K562 (cell line): Measurements from ENCODE around the gene ERGIC3. TPM values are rescaled to one million over a fixed set of nuclear protein-coding genes. Genes with fewer than 3 reads are reported as not detected.
A peak's percentile ranks its signal among the peaks of the same experiment; 100 is the strongest.

ENCODE experiments used
- ATAC-seq: fragments of 200-7000 bp; cut with Tn5 transposase; 3 replicates; pipeline ENCODE4 v1.9.1; 2020; ENCODE audit warnings: moderate library complexity
- BruUV-seq: library from RNA; stranded (reverse); fragments of 400-500 nt; replicated peaks from 2 replicates; lab custom pipeline; 2021; lab: Mats Ljungman, UMichigan
- CTCF ChIA-PET: fragments of 300-600 bp; formaldehyde crosslinking; extraction: SDS; loops from one replicate; lab custom pipeline; 2021; ENCODE audit warnings: low intra/inter-chr PET ratio; lab: Yijun Ruan, JAX
- POLR2A ChIA-PET: fragments of 300-600, 350-650 bp; sonication (Branson Sonifier 250); formaldehyde crosslinking; extraction: SDS; loops from one replicate; lab custom pipeline; 2021; ENCODE audit warnings: antibody characterized with exemption, inconsistent platforms; lab: Yijun Ruan, JAX
- DNase-seq, 4 experiments: peaks; one replicate each; pipeline versions ENCODE4 v3.0.0 to v3.0.0-alpha.2; 2011 to 2018; ENCODE audit warnings: low spot score in 3 of 4, mixed read lengths in 3 of 4; ENCODE audit errors: extremely low read depth in 1 of 4
- FAIRE-seq: peaks from 2 replicates; lab custom pipeline; 2011; peaks lifted over from hg19 to GRCh38; lab: Jason Lieb, UNC
- H2AFZ ChIP-seq: 2 replicates; pipeline ENCODE4 v1.6.0; 2011; ENCODE audit warnings: low read depth, low read length, control low read depth, inconsistent platforms
- H3K27ac ChIP-seq: fragments of 200-600 bp; 3 replicates; pipeline ENCODE4 v1.8.0; 2011; ENCODE audit warnings: low read depth, mild to moderate bottlenecking, control low read depth, inconsistent platforms, low read length, moderate library complexity, mixed read lengths; ENCODE audit errors: extremely low read depth
- H3K27me3 ChIP-seq, 2 experiments: fragments of 300-600 bp in 1 of 2; 2 replicates in 1 of 2; 3 replicates in 1 of 2; pipeline versions ENCODE4 v1.6.0 to v1.8.0; 2011; ENCODE audit warnings: inconsistent platforms in 2 of 2, low read length in 2 of 2, mild to moderate bottlenecking in 1 of 2, mixed read lengths in 1 of 2, moderate library complexity in 1 of 2; ENCODE audit not compliant: control insufficient read depth in 2 of 2, insufficient read depth in 2 of 2
- H3K36me3 ChIP-seq: fragments of 300-600 bp; 3 replicates; pipeline ENCODE4 v1.8.0; 2011; ENCODE audit warnings: mild to moderate bottlenecking, low read length, inconsistent platforms; ENCODE audit not compliant: control insufficient read depth, insufficient read depth
- H3K4me1 ChIP-seq, 2 experiments: fragments of 200-600 bp in 1 of 2; replicated peaks in 1 of 2; 2 replicates in 1 of 2; 3 replicates in 1 of 2; pipeline versions ENCODE4 v1.5.1 to v1.8.0; 2011; ENCODE audit warnings: inconsistent platforms in 2 of 2, low read length in 2 of 2, mild to moderate bottlenecking in 1 of 2, mixed read lengths in 1 of 2, moderate library complexity in 1 of 2; ENCODE audit not compliant: control insufficient read depth in 2 of 2, insufficient read depth in 2 of 2
- H3K4me2 ChIP-seq: 2 replicates; pipeline ENCODE4 v1.6.1; 2011; ENCODE audit warnings: low read length, control low read depth, inconsistent platforms, mixed read lengths; ENCODE audit not compliant: insufficient read depth
- H3K4me3 ChIP-seq: fragments of 200-600 bp; sonication (generic), shearing (Covaris generic); 2 replicates; pipeline ENCODE4 v1.5.1; 2016; ENCODE audit warnings: control low read depth, inconsistent platforms
- H3K79me2 ChIP-seq: fragments of 200-600 bp; 3 replicates; pipeline ENCODE4 v1.8.0; 2011; ENCODE audit warnings: low read length, inconsistent platforms; ENCODE audit not compliant: control insufficient read depth, insufficient read depth
- H3K9ac ChIP-seq, 2 experiments: 2 replicates each; pipeline versions ENCODE4 v1.6.0 to v1.6.1; 2011; ENCODE audit warnings: low read depth in 2 of 2, low read length in 2 of 2, control low read depth in 1 of 2, inconsistent platforms in 1 of 2, mild to moderate bottlenecking in 1 of 2, mixed read lengths in 1 of 2; ENCODE audit not compliant: insufficient read depth in 1 of 2
- H3K9me1 ChIP-seq: one replicate; pipeline ENCODE4 v1.6.0; 2011; ENCODE audit warnings: inconsistent platforms, mild to moderate bottlenecking, low read length, moderate library complexity; ENCODE audit not compliant: control insufficient read depth, insufficient read depth
- H3K9me3 ChIP-seq: replicated peaks from 2 replicates; pipeline ENCODE4 v1.5.1; 2011; ENCODE audit warnings: low read depth, low read length, inconsistent platforms; ENCODE audit not compliant: control insufficient read depth, insufficient read depth
- H4K20me1 ChIP-seq: replicated peaks from 2 replicates; pipeline ENCODE4 v1.6.1; 2011; ENCODE audit warnings: low read length, inconsistent platforms, mixed read lengths; ENCODE audit not compliant: control insufficient read depth, insufficient read depth
- DACH1 ChIP-seq: fragments of 450-650 bp; IDR thresholded peaks from 2 replicates; pipeline ENCODE4 v1.6.1; 2018; ENCODE audit not compliant: partially characterized antibody
- GABPA ChIP-seq: fragments of 200-800 bp; sonication (Bioruptor generic); conservative IDR thresholded peaks from 2 replicates; pipeline ENCODE4 v1.6.1; 2016; ENCODE audit warnings: low read depth, missing genetic modification characterization, missing compliant biosample characterization
- NFRKB ChIP-seq: fragments of 450-650 bp; IDR thresholded peaks from 2 replicates; pipeline ENCODE4 v1.6.1; 2016; ENCODE audit warnings: low read depth
- NFYB ChIP-seq: IDR thresholded peaks from 2 replicates; pipeline ENCODE4 v1.6.1; 2011; ENCODE audit warnings: mild to moderate bottlenecking, moderate library complexity; ENCODE audit not compliant: insufficient read length; ENCODE audit errors: extremely low read depth
- POLR2B ChIP-seq: fragments of 450-650 bp; IDR thresholded peaks from 2 replicates; pipeline ENCODE4 v1.6.1; 2018; ENCODE audit warnings: low read depth; ENCODE audit not compliant: partially characterized antibody
- WGBS: fragments of 100-300 bp; shearing (Covaris generic); methylation state at CpG from one replicate; pipeline ENCODE4 v1.1.6; 2016; ENCODE audit warnings: low coverage, mixed read lengths; ENCODE audit not compliant: insufficient coverage; ENCODE audit errors: missing lambda C conversion rate; 5-methylcytosine and 5-hydroxymethylcytosine counted together
- in situ Hi-C: fragments of 300-500 bp; cut with MboI; formaldehyde crosslinking; loops from 4 replicates; pipeline ENCODE4 v1.15.0; 2018; ENCODE audit warnings: inconsistent platforms, mixed read lengths
- intact Hi-C: fragments of 100-400 bp; cut with micrococcal nuclease; formaldehyde crosslinking; loops from 2 replicates; pipeline ENCODE4 v1.14.2; 2022
- polyA plus RNA-seq, 8 experiments: library from polyadenylated mRNA; depleted of rRNA in 4 of 8; stranded (reverse) in 5 of 8; unstranded in 3 of 8; fragments of >200 nt; fragmentation: Nextera tagmentation in 2 of 8; fragmentation: Illumina TruSeq in 1 of 8; extraction: Ambion mirVana in 2 of 8; extraction: Trizol in 1 of 8; gene quantifications; 2 replicates each; pipeline versions ENCODE4 v1.2.1 to v1.2.3, GENCODE V29; 2011 to 2014; ENCODE audit warnings: inconsistent platforms in 1 of 8, missing spikeins in 1 of 8
- total RNA-seq, 7 experiments: library from RNA; depleted of rRNA in 6 of 7; stranded (reverse); fragments of >200 nt in 6 of 7; fragmentation: Illumina TruSeq in 2 of 7; extraction: Trizol in 2 of 7; gene quantifications; 2 replicates each; pipeline versions ENCODE4 v1.2.1 to v1.2.3, GENCODE V29; 2011 to 2021; ENCODE audit warnings: low replicate concordance in 1 of 7
- TF ChIP-seq, protein P1 (sequence below), 2 experiments: fragments of 450-650 bp; IDR thresholded peaks; 2 replicates each; pipeline ENCODE4 v1.6.1; 2016
- TF ChIP-seq, protein P2 (sequence below), 2 experiments: fragments of 450-650 bp; formaldehyde crosslinking in 1 of 2; IDR thresholded peaks; 2 replicates each; pipeline versions ENCODE4 v1.4.0 to v1.6.1; 2014 to 2020; ENCODE audit warnings: mild to moderate bottlenecking in 2 of 2, borderline replicate concordance in 1 of 2, low read depth in 1 of 2

ERGIC3 gene
- total and polyA plus RNA-seq, 9 of the 15 experiments (the other 6 are each of a cell fraction or from before 2014, with no cell fraction given): 121 to 278 (median 184) TPM

DNA sequence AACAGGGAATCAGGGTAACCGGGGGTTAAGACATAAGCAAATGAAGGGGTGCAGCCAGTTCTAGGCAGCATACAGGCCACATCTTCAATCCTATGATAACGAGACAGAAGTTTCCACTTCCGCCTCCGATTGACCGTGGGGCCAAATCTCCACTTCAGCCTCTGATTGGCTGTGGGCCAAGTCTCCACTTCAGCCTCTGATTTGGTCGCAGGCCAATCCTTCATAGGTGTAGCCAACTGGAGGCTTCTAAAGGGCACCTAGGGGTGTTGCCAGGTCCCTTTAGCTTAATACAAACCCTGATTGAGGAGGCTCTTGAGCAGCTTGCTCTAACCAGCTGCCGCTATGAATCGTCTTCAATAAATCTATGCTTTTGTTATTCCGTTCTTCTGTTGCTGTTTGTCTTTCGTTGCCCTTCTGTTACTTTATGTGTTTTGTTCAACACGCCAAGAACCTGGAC, 2.1 kb upstream of the ERGIC3 start (continued):
- TF ChIP-seq NFYB (peak; percentile 86), POLR2B (no peak)

DNA sequence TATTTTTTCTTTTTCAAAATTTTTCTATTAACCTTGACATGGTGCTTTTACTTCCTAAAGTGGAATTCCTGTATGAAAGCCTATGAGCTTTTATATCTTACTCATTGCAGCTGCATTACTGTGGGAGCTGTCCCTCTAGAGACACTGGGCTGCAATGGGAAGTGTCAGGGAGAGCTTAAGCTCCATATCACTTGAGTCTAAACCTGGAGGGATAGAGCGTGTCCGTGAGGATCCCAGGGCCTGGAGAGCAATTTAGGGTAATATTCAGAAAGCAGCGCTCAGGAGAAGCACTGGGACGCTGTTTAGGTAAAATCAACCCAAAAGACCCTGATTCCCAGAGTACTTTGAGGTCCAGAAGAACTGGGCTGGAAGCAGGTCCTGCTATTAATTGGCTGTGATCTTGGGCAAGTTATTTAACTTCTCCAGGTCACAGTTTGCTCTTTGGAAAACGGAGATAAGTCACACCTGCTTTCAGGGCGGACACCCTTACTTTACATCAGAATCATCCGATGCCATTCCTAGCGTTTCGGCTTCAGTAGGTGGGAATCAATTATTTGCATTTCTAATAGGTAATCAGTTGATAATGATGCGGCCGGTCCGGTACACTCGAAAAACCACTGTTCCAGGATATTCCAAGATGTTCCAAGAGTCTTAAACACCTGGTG, 628 bp upstream of the ERGIC3 start:
- DNase-seq (peak in 1 of 4 experiments; percentile 17), ATAC-seq (no peak), FAIRE-seq (no peak)
- peaks cover 12% of the 10 kb centered on the region for H3K79me2 ChIP-seq
- peaks cover 13% of the 10 kb centered on the region in 2 experiments; a peak in 3 of 5 replicates for H3K4me1 ChIP-seq
- no peaks in the 10 kb centered on the region for H3K9me3 ChIP-seq
- no peaks in the 10 kb centered on the region for H4K20me1 ChIP-seq
- H3K27me3 ChIP-seq: no peaks in the 10 kb centered on the region
- peak overlapping the region; percentile 72 for H3K4me3 ChIP-seq
- intact Hi-C loops (no loop called here), in situ Hi-C loops (no loop called here)
- no peak for TF ChIP-seq NFRKB
- TF ChIP-seq GABPA: no peak
- TF ChIP-seq, protein P1, sequence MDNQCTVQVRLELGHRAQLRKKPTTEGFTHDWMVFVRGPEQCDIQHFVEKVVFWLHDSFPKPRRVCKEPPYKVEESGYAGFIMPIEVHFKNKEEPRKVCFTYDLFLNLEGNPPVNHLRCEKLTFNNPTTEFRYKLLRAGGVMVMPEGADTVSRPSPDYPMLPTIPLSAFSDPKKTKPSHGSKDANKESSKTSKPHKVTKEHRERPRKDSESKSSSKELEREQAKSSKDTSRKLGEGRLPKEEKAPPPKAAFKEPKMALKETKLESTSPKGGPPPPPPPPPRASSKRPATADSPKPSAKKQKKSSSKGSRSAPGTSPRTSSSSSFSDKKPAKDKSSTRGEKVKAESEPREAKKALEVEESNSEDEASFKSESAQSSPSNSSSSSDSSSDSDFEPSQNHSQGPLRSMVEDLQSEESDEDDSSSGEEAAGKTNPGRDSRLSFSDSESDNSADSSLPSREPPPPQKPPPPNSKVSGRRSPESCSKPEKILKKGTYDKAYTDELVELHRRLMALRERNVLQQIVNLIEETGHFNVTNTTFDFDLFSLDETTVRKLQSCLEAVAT (IDR thresholded peaks at IDR 0.05): no peak
- TF ChIP-seq, protein P2, sequence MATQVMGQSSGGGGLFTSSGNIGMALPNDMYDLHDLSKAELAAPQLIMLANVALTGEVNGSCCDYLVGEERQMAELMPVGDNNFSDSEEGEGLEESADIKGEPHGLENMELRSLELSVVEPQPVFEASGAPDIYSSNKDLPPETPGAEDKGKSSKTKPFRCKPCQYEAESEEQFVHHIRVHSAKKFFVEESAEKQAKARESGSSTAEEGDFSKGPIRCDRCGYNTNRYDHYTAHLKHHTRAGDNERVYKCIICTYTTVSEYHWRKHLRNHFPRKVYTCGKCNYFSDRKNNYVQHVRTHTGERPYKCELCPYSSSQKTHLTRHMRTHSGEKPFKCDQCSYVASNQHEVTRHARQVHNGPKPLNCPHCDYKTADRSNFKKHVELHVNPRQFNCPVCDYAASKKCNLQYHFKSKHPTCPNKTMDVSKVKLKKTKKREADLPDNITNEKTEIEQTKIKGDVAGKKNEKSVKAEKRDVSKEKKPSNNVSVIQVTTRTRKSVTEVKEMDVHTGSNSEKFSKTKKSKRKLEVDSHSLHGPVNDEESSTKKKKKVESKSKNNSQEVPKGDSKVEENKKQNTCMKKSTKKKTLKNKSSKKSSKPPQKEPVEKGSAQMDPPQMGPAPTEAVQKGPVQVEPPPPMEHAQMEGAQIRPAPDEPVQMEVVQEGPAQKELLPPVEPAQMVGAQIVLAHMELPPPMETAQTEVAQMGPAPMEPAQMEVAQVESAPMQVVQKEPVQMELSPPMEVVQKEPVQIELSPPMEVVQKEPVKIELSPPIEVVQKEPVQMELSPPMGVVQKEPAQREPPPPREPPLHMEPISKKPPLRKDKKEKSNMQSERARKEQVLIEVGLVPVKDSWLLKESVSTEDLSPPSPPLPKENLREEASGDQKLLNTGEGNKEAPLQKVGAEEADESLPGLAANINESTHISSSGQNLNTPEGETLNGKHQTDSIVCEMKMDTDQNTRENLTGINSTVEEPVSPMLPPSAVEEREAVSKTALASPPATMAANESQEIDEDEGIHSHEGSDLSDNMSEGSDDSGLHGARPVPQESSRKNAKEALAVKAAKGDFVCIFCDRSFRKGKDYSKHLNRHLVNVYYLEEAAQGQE (IDR thresholded peaks at IDR 0.05; ENCODE audit: borderline replicate concordance): 0 out of 2 replicates have a peak, but pooled peaks have one; percentile 3
- TF ChIP-seq, protein P2 (CRISPR knock-in tag; IDR thresholded peaks at IDR 0.05; ENCODE audit: low read depth): no peak
- TF ChIP-seq DACH1: peak; percentile 51
- peak overlapping the region; percentile 67 to 83; a peak in 3 of 4 replicates for H3K9ac ChIP-seq
- POLR2A ChIA-PET: interaction anchor here (0.6 to 2.3 kb wide), 16 partner anchors 11 to 1448 kb away, joined by 3 to 20 read pairs (median 3); partner anchors contain the start of gene C20orf173
- H2AFZ ChIP-seq: peak overlapping the region; percentile 97
- TSS peak; percentile 93 for BruUV-seq
- CTCF ChIA-PET: interaction anchor here (0.5 kb wide), 1 partner anchor 30 kb away, joined by 6 read pairs; no protein-coding TSS in a partner anchor
- H3K27ac ChIP-seq: no peak overlapping the region
- 32% methylated on average over 13 of the region's 13 CpGs for WGBS
- peaks cover 25% of the 10 kb centered on the region for H3K36me3 ChIP-seq
- H3K9me1 ChIP-seq: no peaks in the 10 kb centered on the region
- H3K4me2 ChIP-seq: peak overlapping the region; percentile 93
